Amniotic stem cell (primary cell): ENCODE measurements around the gene CHRND.

Source experiments
- DNase-seq: peaks from one replicate; lab custom pipeline; 2025; lab: John Stamatoyannopoulos, UW

The CHRND gene

GRCh38 chr2:232525791-232526371, at the start of gene CHRND:
CHRND (plus strand) TSS chr2:232526160; CDS start chr2:232526216, 56 bp downstream.
- no peak for DNase-seq

GRCh38 chr2:232476791-232477190, 49.2 kb upstream of the CHRND start:
- no peak for DNase-seq

GRCh38 chr2:232477751-232478510, 48.0 kb upstream of the CHRND start:
- DNase-seq: no peak

DNA sequence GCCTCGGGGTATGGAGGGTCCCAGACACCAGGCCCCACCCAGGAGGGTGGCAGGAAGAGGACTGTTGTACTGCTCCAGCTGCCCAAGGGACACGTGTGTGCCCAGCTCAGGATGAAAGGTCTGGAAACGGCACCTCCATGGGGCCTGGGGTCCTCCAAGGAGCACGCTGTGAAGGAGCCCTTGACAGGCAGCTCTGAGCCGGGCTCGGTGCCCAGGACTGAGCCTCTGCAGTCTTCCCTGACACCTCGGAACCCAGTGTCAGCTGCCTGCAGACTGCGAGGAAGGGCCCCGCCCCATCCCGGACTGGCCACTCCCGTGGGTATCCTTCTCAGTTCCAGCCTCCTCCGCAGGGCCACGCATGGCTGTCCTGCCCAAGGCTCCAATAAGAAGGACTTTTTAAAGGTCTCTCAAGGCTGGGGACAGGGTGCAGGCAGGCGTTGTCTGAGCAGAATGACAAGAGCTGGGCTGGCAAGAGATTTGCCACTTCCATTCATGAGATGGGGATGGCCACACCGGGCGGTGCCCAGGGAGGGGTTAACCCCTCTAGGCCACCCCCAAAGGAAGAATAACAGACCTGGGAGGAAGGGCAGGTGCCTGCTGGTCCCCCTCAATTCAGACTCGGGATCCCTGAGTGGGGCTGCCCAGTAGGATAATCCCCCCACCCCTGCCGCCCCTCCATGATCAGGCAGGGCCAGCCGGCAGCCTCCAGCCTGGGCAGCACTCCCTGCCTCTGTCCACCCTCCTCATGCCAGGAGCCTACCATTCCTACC, 47.2 kb upstream of the CHRND start:
- DNase-seq: no peak

- no peak for DNase-seq
These were observed 46.4 kb upstream of the CHRND start for GRCh38 chr2:232479341-232480200.

GRCh38 chr2:232480201-232481190, 45.5 kb upstream of the CHRND start:
- no peak for DNase-seq

- DNase-seq: no peak
These were observed 44.4 kb upstream of the CHRND start for GRCh38 chr2:232481322-232482140.

DNA sequence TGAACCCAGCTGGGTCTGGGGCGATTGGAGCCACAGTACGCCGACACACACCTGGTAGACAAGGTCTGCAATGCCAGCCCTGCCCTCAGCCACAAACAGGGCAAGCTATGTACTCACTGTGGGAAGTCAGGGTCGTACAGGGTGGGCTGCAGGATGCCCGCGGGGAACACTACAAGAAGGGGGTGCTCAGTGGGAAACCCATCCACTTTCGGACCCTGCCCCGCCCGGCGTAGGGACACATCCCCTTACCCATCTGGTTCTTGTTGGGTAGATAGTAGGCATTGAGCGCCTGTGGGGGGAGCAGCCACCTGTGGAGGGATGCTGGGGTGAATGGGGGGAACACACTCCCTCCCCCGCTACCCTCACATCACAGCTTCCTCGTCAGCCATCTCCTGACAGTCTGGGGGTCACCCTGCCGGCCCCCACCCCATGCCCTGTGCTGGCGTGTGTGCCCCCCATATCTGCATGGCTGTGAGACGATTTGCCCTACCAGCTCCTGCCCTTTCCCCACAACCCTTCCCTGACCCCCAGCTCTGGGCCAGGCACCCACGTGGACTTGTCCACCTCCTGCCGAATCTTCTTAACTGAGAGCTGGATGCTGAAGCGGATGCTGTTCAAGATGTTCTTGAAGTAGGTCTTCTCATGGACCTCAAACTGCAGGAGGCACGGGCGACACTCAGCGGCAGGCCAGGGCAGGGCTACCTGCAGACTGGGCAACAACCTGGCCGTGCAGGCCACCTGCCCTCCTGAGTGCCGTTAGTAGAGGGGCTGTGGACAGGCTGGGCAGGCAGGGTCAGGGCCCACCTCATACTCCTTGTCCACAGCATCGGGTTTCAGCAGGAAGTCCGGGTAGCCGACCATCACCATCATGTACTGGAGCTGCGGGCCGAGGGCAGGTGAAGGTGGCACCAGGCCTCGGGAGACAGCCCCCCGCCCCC, 43.4 kb upstream of the CHRND start:
- no peak for DNase-seq

- no peak for DNase-seq
These were observed 42.5 kb upstream of the CHRND start for GRCh38 chr2:232483311-232483922.

- DNase-seq: no peak
These were observed 41.9 kb upstream of the CHRND start for GRCh38 chr2:232483923-232484627.

- no peak for DNase-seq
These were observed 41.2 kb upstream of the CHRND start for GRCh38 chr2:232484628-232485347.

DNA sequence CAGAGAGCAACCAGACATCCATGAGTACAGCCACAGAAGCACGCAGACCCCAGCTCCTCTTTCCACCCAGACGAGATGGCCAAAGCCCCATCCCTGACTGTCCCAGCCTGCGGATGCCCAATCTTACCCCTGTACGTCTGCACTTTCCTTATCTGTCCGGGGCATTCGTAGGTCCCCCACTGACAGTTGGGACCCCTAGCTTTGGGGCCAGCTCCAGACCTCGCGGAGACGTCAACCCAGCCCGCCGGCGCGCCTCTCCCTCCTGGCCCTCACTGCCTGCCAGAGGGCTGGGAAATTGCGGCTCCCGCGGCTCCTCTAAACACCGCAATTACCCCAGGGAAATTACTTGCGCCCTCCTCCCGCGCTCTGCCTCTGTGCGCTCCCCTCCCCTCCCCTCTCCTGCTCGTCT, 40.6 kb upstream of the CHRND start:
- DNase-seq: no peak

DNA sequence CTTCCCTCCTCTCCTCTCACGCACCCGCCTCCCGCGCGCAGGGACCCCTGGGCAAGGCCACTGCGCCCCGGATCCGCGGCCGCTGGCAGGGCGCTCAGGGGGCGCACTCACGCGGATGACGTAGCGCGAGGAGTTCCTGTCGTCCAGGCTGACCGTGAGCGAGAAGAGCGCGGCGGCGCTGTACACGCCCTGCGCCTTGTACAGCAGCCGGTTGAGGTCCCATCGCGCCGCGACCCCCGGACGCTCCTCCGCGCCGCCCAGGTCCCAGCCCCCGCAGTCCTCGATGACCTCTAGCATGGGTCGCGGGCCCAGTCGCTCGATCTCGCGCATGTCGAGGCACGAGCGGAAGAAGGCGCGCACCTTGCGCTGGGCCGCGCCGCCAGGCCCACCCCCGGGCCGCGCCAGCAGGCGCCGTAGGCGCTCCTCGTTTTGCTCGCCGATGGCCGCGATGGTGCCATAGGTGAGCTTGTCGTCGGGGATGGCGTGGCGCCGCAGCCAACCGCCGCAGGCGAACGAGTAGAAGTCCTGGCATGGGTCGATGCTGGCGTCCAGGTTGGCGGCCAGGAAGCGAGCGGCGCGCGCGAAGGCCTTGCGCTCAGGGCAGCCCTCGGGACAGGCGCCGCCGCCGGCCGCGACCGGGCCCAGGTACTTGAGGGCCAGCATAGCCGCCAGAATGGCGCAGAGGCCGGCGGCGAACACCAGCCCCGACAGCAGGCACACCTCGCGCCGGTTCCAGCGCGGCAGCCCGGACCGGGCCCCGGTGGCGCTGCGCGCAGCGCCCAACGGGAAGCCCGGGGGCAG, 40.0 kb upstream of the CHRND start:
- DNase-seq: no peak

GRCh38 chr2:232486558-232487384, 39.2 kb upstream of the CHRND start:
- no peak for DNase-seq

DNA sequence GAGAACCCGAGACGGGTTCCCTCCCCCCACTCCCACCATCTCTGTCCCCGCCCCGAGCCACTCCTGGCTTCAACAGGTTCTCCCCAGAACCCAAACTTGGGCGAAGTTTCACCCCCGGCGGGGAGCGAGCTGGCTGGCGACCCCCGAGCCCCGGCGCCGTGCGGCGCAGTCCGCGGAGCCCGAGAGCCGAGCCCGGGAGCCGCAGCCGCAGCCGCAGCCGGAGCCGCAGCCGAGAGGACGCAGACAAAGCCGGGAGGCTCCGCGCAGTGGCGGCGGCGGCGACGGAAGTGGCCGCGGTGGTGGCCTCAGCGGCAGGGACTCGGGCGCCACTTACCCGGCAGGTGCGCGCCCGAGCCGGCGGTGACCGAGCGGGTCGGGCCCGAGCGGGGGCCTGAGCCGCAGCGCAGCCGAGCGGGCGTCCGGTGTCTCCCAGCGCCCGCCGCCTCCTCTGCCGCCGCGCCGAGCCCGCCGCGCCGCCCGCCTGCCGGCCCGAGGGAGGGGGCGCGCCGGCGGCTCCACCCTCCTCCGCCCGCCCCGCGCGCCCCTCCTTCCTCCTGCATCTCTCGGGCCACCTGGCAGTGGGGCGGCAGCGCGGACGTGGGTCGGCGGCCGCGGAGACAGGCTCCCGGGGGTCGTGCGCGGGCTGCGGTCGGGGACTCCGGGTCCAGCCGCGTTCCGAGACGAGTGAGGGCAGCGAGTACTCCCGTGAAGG, 38.4 kb upstream of the CHRND start, which contains the start of gene ECEL1:
Gene ECEL1, minus strand, starts transcription at position 450 of the 712 bp plus-strand sequence. CDS start 1,181 bp downstream, outside the sequence.
- no peak for DNase-seq
